Mesendoderm (in vitro differentiated cells): ENCODE data around the gene MED26.

Source experiments
- DNase-seq: peaks from one replicate; pipeline ENCODE4 v3.0.0; 2013
- H2AK5ac ChIP-seq: 2 replicates; pipeline ENCODE4 v1.6.1; 2013; ENCODE audit warnings: low read length, inconsistent platforms
- H2BK120ac ChIP-seq: 2 replicates; pipeline ENCODE4 v1.6.1; 2013; ENCODE audit warnings: low read depth, mild to moderate bottlenecking, low read length, moderate library complexity, mixed read lengths
- H2BK15ac ChIP-seq: replicated peaks from 2 replicates; pipeline ENCODE4 v1.6.1; 2013; ENCODE audit warnings: low read depth, mild to moderate bottlenecking, moderate library complexity
- H2BK5ac ChIP-seq: 2 replicates; pipeline ENCODE4 v1.6.1; 2013; ENCODE audit warnings: low read length, inconsistent platforms
- H3K18ac ChIP-seq: 2 replicates; pipeline ENCODE4 v1.6.1; 2013; ENCODE audit warnings: mild to moderate bottlenecking, low read length, mixed read lengths
- H3K23ac ChIP-seq: one replicate; pipeline ENCODE4 v1.6.1; 2013; ENCODE audit warnings: low read length
- H3K27ac ChIP-seq: 2 replicates; pipeline ENCODE4 v1.5.1; 2013; ENCODE audit warnings: low read depth, mild to moderate bottlenecking, inconsistent platforms, low read length, moderate library complexity
- H3K27me3 ChIP-seq: 2 replicates; pipeline ENCODE4 v1.6.1; 2013; ENCODE audit warnings: low read length, control low read depth, mild to moderate bottlenecking, inconsistent platforms; ENCODE audit not compliant: insufficient read depth, poor library complexity
- H3K36me3 ChIP-seq: 2 replicates; pipeline ENCODE4 v1.6.1; 2013; ENCODE audit warnings: low read length, inconsistent platforms; ENCODE audit not compliant: control insufficient read depth, insufficient read depth
- H3K4ac ChIP-seq: one replicate; pipeline ENCODE4 v1.6.1; 2013; ENCODE audit warnings: low read depth, mild to moderate bottlenecking, low read length, moderate library complexity
- H3K4me1 ChIP-seq: 2 replicates; pipeline ENCODE4 v1.6.1; 2013; ENCODE audit warnings: low read depth, low read length, inconsistent platforms; ENCODE audit not compliant: control insufficient read depth
- H3K4me2 ChIP-seq: 2 replicates; pipeline ENCODE4 v1.6.1; 2013; ENCODE audit warnings: low read length
- H3K4me3 ChIP-seq: 2 replicates; pipeline ENCODE4 v1.5.1; 2013; ENCODE audit warnings: mild to moderate bottlenecking, low read length
- H3K56ac ChIP-seq: one replicate; pipeline ENCODE4 v1.6.1; 2013; ENCODE audit warnings: low read length
- H3K79me1 ChIP-seq: 2 replicates; pipeline ENCODE4 v1.6.1; 2013; ENCODE audit warnings: low read length, inconsistent platforms
- H3K79me2 ChIP-seq: 2 replicates; pipeline ENCODE4 v1.6.1; 2013; ENCODE audit warnings: mild to moderate bottlenecking, low read length; ENCODE audit not compliant: control insufficient read depth, insufficient read depth
- H3K9ac ChIP-seq: 2 replicates; pipeline ENCODE4 v1.6.1; 2013; ENCODE audit warnings: low read length, inconsistent platforms
- H4K5ac ChIP-seq: one replicate; pipeline ENCODE4 v1.6.1; 2013; ENCODE audit warnings: low read length
- H4K8ac ChIP-seq: one replicate; pipeline ENCODE4 v1.6.1; 2013; ENCODE audit warnings: low read depth, mild to moderate bottlenecking, control low read depth, low read length, moderate library complexity
- WGBS: extraction: QIAGEN DNeasy Blood & Tissue Kit; methylation state at CpG from one replicate; pipeline ENCODE4 v1.1.7; 2013; ENCODE audit warnings: low lambda C conversion rate, missing lambda C conversion rate; ENCODE audit not compliant: insufficient coverage; ENCODE audit errors: extremely low coverage; 5-methylcytosine and 5-hydroxymethylcytosine counted together

MED26 gene

DNA sequence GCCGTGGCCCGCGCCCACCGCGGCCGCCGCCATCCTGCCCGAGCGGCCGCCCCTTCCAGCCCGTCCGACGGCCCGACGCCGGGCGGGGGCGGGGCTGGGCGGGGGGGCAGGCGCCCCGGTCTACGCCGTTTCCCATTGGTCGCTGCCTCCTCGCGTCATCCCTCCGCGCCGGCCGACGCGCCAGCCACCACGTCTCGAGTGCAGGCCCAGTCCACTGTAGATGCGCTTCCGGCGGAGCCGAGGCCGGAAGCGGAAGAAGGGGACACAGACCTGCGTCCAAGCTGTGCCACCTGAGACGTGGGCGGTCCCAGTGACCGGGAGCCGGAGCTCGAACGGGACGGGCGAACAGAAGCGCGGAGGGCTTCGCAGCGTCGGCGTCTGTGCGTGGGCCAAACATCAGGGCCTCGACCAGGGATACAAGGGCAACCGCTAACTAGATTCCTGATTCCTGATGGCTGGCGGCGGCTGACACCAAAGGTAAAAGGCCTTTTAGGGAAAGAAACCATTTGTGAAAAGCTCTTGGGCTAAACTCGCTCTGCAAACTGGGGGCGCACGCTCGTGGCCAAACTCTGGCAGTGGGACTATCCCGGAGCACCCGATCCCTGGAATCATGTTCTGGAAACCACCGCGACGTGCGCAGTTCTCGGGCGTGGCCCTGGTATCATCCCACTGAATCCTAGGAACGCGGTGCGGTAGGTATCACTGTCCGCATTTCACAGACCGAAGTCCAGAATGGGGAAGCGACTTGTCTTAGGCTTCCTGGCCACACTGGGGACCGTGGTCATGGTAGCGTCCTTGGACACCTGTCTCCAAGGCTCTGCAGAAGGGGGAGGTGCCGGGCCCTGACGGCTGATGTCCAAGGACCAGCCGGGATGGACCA lies 55.4 kb downstream of the MED26 start, which contains the start of gene SLC35E1:
TSS of gene SLC35E1 (minus strand) at position 84 of the 880 bp plus-strand sequence. CDS start at position 33, 51 bp downstream.
- whole genome bisulfite sequencing, result no CpG with 5 or more reads among the region's 83 CpGs
- peaks cover 35% of the 10 kb centered on the region for H3K79me1 ChIP-seq
- H4K8ac ChIP-seq, result no peak within 1 kb of the TSS
- H3K36me3 ChIP-seq, result peaks cover 1% of the 10 kb centered on the region
- peak within 1 kb of the TSS; percentile 64 for H3K27ac ChIP-seq
- peaks cover 41% of the 10 kb centered on the region for H3K79me2 ChIP-seq
- DNase-seq, result peak; percentile 99
- peak within 1 kb of the TSS; percentile 91 for H3K4me2 ChIP-seq
- peak within 1 kb of the TSS; percentile 3 for H3K23ac ChIP-seq
- H2AK5ac ChIP-seq, result peak within 1 kb of the TSS; percentile 30
- H4K5ac ChIP-seq, result no peak within 1 kb of the TSS
- H3K9ac ChIP-seq, result peak within 1 kb of the TSS; percentile 92
- no peak within 1 kb of the TSS for H2BK120ac ChIP-seq
- no peak within 1 kb of the TSS for H3K18ac ChIP-seq
- H3K56ac ChIP-seq, result peak within 1 kb of the TSS; percentile 96
- peak within 1 kb of the TSS; percentile 49 for H3K4ac ChIP-seq
- H3K27me3 ChIP-seq, result no peaks in the 10 kb centered on the region
- no peak within 1 kb of the TSS for H2BK5ac ChIP-seq
- peaks cover 3% of the 10 kb centered on the region for H3K4me1 ChIP-seq
- no peak within 1 kb of the TSS for H2BK15ac ChIP-seq
- H3K4me3 ChIP-seq, result peak within 1 kb of the TSS; percentile 96

DNA sequence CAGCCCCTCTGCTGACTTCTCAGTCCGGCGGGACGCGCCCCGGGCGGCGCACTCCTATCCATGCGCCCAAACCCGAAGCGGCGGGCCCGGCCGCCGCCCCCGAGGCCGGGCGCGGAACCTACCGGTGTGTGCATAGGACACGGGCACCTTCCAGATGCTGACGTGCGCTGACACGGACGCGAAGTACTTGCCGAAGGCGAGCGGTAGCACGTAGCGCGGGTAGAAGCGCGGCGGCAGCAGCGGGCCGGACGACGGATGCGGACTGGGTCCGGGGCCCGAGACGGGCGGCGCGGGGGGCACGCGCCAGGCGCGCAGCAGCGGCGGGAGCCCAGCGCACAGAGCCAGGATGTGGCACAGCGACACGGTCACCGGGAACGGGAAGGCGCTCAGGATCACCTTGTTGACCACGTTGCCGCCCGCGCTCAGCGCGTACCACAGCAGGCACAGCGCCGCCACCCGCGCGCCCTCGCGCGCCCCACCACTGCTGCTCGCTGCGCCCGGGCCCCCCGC lies 56.1 kb downstream of the MED26 start:
- H2BK5ac ChIP-seq, result no peak overlapping the region
- no peak overlapping the region for H2BK120ac ChIP-seq
- H3K27ac ChIP-seq, result no peak overlapping the region
- no peak overlapping the region for H4K5ac ChIP-seq
- no peak overlapping the region for H3K23ac ChIP-seq
- no peak overlapping the region for H3K18ac ChIP-seq
- no peak overlapping the region for H2AK5ac ChIP-seq
- H4K8ac ChIP-seq, result no peak overlapping the region
- peaks cover 1% of the 10 kb centered on the region for H3K36me3 ChIP-seq
- no peaks in the 10 kb centered on the region for H3K27me3 ChIP-seq
- H2BK15ac ChIP-seq, result no peak overlapping the region
- H3K4me2 ChIP-seq, result peak overlapping the region; percentile 91
- peaks cover 35% of the 10 kb centered on the region for H3K79me1 ChIP-seq
- peak overlapping the region; percentile 96 for H3K56ac ChIP-seq
- H3K4ac ChIP-seq, result peak overlapping the region; percentile 49
- peak overlapping the region; percentile 85 for H3K9ac ChIP-seq
- peak overlapping the region; percentile 76 for H3K4me3 ChIP-seq
- no CpG with 5 or more reads among the region's 75 CpGs for WGBS
- DNase-seq, result peak; percentile 41
- peaks cover 3% of the 10 kb centered on the region for H3K4me1 ChIP-seq
- peaks cover 41% of the 10 kb centered on the region for H3K79me2 ChIP-seq

DNA sequence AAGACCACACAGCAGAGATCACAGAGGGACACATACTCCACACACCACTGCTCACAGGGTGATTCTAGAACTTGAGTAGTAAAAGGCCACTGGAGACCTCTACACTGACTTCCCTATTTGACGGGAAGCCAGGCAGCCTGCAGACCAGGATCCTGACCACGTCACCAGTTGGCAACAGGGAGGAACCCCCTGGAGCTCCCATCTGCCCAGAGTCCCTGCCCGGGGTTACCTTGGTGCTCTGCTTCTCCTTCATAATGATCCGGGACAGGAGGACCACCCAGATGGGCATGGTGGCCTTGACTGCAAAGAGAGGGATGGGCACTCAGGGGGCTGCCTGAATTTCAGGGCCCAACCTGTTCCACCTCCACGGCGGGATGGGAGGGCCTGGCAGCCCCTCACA lies 56.7 kb downstream of the MED26 start:
- Histone ChIP-seq H4K8ac (no peak overlapping the region), H3K4me1 (peaks cover 3% of the 10 kb centered on the region), H3K27me3 (no peaks in the 10 kb centered on the region), H3K79me2 (peaks cover 41% of the 10 kb centered on the region), H2BK120ac (no peak overlapping the region), H3K23ac (peak overlapping the region; percentile 3), H3K18ac (no peak overlapping the region), H3K79me1 (peaks cover 35% of the 10 kb centered on the region), H2AK5ac (peak overlapping the region; percentile 30), H2BK5ac (no peak overlapping the region), H3K9ac (peak overlapping the region; percentile 85), H3K4me3 (peak overlapping the region; percentile 76), H3K36me3 (peaks cover 2% of the 10 kb centered on the region), H3K27ac (no peak overlapping the region), H3K4me2 (peak overlapping the region; percentile 91), H2BK15ac (no peak overlapping the region), H3K56ac (peak overlapping the region; percentile 96), H4K5ac (no peak overlapping the region), H3K4ac (no peak overlapping the region)
- WGBS, result no CpG with 5 or more reads among the region's 6 CpGs
- no peak for DNase-seq

DNA sequence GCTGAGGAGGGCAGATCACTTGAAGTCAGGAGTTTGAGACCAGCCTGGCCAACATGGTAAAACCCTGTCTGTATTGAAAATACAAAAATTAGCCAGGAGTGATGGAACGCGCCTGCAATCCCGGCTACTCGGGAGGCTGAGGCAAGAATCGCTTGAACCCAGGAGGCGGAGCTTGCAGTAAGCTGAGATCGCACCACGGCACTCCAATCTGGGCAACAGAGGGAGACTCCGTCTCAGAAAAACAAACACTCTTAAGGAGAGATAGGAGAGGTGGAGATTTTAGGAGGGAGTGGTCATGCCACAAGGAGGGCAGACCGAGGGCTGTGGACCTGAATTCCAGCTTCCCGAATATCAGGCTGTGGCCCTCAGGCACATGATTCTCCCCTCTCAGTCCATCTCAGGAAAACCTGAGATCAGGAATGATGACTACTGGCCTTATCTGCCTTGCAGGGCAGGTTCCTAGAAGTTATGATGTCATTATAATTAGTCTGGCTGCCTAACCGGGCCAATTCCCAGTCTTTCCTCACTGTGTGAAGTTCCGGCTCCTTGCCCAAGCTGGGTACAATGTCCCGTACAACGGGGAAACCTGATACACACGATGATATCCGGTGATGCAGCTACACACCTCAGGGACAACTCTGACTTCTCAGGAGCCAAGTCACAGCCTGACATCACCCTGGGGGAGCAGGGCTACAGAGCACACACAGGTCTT lies 58.2 kb downstream of the MED26 start:
- Histone ChIP-seq H3K4me2 (no peak overlapping the region), H3K4me3 (no peak overlapping the region), H3K9ac (no peak overlapping the region), H4K8ac (no peak overlapping the region), H3K27ac (no peak overlapping the region), H2BK5ac (no peak overlapping the region), H3K23ac (no peak overlapping the region), H3K36me3 (peaks cover 6% of the 10 kb centered on the region), H2BK120ac (no peak overlapping the region), H3K27me3 (no peaks in the 10 kb centered on the region), H3K4me1 (peaks cover 3% of the 10 kb centered on the region), H2BK15ac (no peak overlapping the region), H3K56ac (no peak overlapping the region), H3K4ac (no peak overlapping the region), H3K79me2 (peaks cover 35% of the 10 kb centered on the region), H3K79me1 (peaks cover 29% of the 10 kb centered on the region), H4K5ac (no peak overlapping the region), H2AK5ac (no peak overlapping the region), H3K18ac (no peak overlapping the region)
- peak; percentile 32 for DNase-seq
- no CpG with 5 or more reads among the region's 17 CpGs for WGBS

DNA sequence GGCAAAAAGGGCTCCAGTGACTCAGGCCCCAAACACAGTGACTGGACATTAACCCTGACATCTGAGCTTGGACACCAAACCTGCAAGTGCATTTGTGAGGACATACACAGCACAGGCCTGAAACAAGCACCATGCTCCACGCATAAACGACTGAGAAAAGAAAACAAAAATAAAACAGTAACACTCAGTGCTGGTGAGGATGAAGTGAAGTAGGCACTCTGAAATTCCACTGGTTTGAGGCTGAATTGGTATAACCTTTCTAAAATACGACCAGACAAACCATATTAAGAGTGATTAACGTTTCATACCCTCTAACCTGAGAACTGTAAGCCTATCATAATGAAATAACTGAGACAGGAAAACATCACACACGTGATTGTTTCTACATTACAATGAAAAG lies 61.3 kb downstream of the MED26 start:
- H3K36me3 ChIP-seq, result peaks cover 13% of the 10 kb centered on the region
- H3K9ac ChIP-seq, result no peak overlapping the region
- H3K4ac ChIP-seq, result no peak overlapping the region
- H4K8ac ChIP-seq, result no peak overlapping the region
- DNase-seq, result no peak
- no peak overlapping the region for H3K56ac ChIP-seq
- H3K18ac ChIP-seq, result no peak overlapping the region
- no peak overlapping the region for H3K27ac ChIP-seq
- H4K5ac ChIP-seq, result no peak overlapping the region
- no peaks in the 10 kb centered on the region for H3K27me3 ChIP-seq
- no peak overlapping the region for H2BK120ac ChIP-seq
- H3K4me2 ChIP-seq, result no peak overlapping the region
- no CpG with 5 or more reads among the region's 5 CpGs for WGBS
- H3K79me1 ChIP-seq, result peaks cover 14% of the 10 kb centered on the region
- no peak overlapping the region for H3K23ac ChIP-seq
- peaks cover 3% of the 10 kb centered on the region for H3K4me1 ChIP-seq
- no peak overlapping the region for H2BK15ac ChIP-seq
- no peak overlapping the region for H3K4me3 ChIP-seq
- H3K79me2 ChIP-seq, result peaks cover 18% of the 10 kb centered on the region
- H2BK5ac ChIP-seq, result no peak overlapping the region
- no peak overlapping the region for H2AK5ac ChIP-seq
